Measurements from ENCODE around the gene GPC3.
"Not testable (repeated sequence)": the region's sequence is repeated elsewhere in the genome, so short reads cannot be mapped to it uniquely, and the experiment has no call there.

GPC3 gene

DNA sequence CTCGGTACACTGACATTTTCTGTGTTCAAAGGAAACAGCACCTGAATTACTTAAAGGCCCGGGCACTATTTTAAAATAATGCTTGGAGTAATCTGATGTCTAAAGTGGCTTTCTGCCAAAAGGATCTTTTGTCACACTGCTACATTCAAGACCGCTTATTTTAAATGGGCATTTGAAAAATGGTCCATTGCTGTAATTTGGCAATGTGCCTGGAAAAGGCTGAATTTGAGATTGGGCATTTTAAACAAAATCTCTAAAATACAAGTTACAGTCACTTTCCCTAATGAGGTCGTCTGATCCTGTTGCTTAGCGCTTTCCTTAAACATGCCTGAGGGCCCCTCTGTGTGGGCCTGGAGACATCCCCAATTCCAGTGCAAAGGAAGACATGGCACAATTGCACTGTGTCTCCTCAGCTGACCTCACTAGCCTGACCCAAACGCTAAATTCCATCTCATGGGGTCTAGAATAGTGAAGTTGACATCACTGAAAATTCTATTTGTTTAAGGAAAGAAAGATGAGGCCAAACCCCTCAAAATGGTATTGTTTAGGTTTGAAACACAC lies 214.2 kb downstream of the GPC3 start:
- H3K36me3 ChIP-seq (ENCODE audit: control insufficient read depth, insufficient read depth, low read length) = no peaks in the 10 kb centered on the region
- H3K27ac ChIP-seq (ENCODE audit: low read depth, low read length) = no peak overlapping the region
- no peaks in the 10 kb centered on the region for H3K27me3 ChIP-seq (ENCODE audit: control insufficient read depth, insufficient read depth, low read length)
- H3K9ac ChIP-seq (ENCODE audit: low read depth, low read length) = no peak overlapping the region
- H3K9me3 ChIP-seq (ENCODE audit: control insufficient read depth, insufficient read depth, low read length) = no peaks in the 10 kb centered on the region
- H3K4me1 ChIP-seq (ENCODE audit: control insufficient read depth, insufficient read depth, low read length) = peaks cover 6% of the 10 kb centered on the region; the same call in 1 of the 2 replicates
- no peak overlapping the region for H3K4me3 ChIP-seq (ENCODE audit: low read depth, low read length)

- H3K4me1 ChIP-seq (ENCODE audit: control insufficient read depth, insufficient read depth, low read length); H3K36me3 ChIP-seq (ENCODE audit: control insufficient read depth, insufficient read depth, low read length); H3K9ac ChIP-seq (ENCODE audit: low read depth, low read length); H3K27me3 ChIP-seq (ENCODE audit: control insufficient read depth, insufficient read depth, low read length); H3K4me3 ChIP-seq (ENCODE audit: low read depth, low read length); H3K9me3 ChIP-seq (ENCODE audit: control insufficient read depth, insufficient read depth, low read length); H3K27ac ChIP-seq (ENCODE audit: low read depth, low read length): not testable (repeated sequence)
These were observed 222.3 kb downstream of the GPC3 start for GRCh38 chrX:133762976-133763548.

GRCh38 chrX:133754657-133755056 lies 230.7 kb downstream of the GPC3 start:
- Histone ChIP-seq H3K27ac (ENCODE audit: low read depth, low read length) (no peak overlapping the region), H3K9me3 (ENCODE audit: control insufficient read depth, insufficient read depth, low read length) (no peaks in the 10 kb centered on the region), H3K36me3 (ENCODE audit: control insufficient read depth, insufficient read depth, low read length) (no peaks in the 10 kb centered on the region), H3K9ac (ENCODE audit: low read depth, low read length) (no peak overlapping the region), H3K27me3 (ENCODE audit: control insufficient read depth, insufficient read depth, low read length) (0 out of 2 replicates have a peak, but pooled peaks cover 4% of the 10 kb centered on the region), H3K4me3 (ENCODE audit: low read depth, low read length) (no peak overlapping the region), H3K4me1 (ENCODE audit: control insufficient read depth, insufficient read depth, low read length) (no peaks in the 10 kb centered on the region)

DNA sequence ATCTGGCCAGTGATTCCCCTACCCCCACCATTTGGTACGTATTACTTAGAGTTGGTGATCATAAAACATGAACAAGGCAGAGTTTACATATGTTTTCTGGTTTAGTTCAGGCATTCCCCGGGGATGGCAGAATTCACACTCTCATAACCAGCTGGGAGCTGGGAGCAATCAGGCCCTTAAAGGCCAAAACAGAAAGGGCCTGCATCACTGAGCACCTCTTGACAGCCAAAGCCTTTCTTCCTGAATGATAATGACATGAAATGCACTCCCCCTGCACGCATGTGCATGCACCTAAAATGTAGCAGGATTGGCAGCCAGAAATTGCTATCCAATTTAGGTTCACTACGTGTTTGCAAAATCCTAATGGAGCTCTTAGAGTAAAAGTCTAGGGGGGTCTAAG lies 235.4 kb downstream of the GPC3 start:
- Histone ChIP-seq H3K4me1 (ENCODE audit: control insufficient read depth, insufficient read depth, low read length) (no peaks in the 10 kb centered on the region; the same call in 1 of the 2 replicates), H3K9me3 (ENCODE audit: control insufficient read depth, insufficient read depth, low read length) (no peaks in the 10 kb centered on the region), H3K27me3 (ENCODE audit: control insufficient read depth, insufficient read depth, low read length) (no peaks in the 10 kb centered on the region), H3K9ac (ENCODE audit: low read depth, low read length) (no peak overlapping the region), H3K36me3 (ENCODE audit: control insufficient read depth, insufficient read depth, low read length) (no peaks in the 10 kb centered on the region), H3K4me3 (ENCODE audit: low read depth, low read length) (no peak overlapping the region), H3K27ac (ENCODE audit: low read depth, low read length) (no peak overlapping the region)

- Histone ChIP-seq H3K36me3 (ENCODE audit: control insufficient read depth, insufficient read depth, low read length) (no peaks in the 10 kb centered on the region), H3K9me3 (ENCODE audit: control insufficient read depth, insufficient read depth, low read length) (no peaks in the 10 kb centered on the region), H3K4me1 (ENCODE audit: control insufficient read depth, insufficient read depth, low read length) (no peaks in the 10 kb centered on the region; the same call in 1 of the 2 replicates), H3K27ac (ENCODE audit: low read depth, low read length) (no peak overlapping the region), H3K4me3 (ENCODE audit: low read depth, low read length) (no peak overlapping the region), H3K9ac (ENCODE audit: low read depth, low read length) (no peak overlapping the region), H3K27me3 (ENCODE audit: control insufficient read depth, insufficient read depth, low read length) (no peaks in the 10 kb centered on the region)
These were observed 236.0 kb downstream of the GPC3 start for GRCh38 chrX:133749370-133749769.

GRCh38 chrX:133747196-133747595 lies 238.2 kb downstream of the GPC3 start:
- Histone ChIP-seq H3K4me3 (ENCODE audit: low read depth, low read length) (no peak overlapping the region), H3K9me3 (ENCODE audit: control insufficient read depth, insufficient read depth, low read length) (no peaks in the 10 kb centered on the region), H3K27me3 (ENCODE audit: control insufficient read depth, insufficient read depth, low read length) (no peaks in the 10 kb centered on the region), H3K27ac (ENCODE audit: low read depth, low read length) (no peak overlapping the region), H3K36me3 (ENCODE audit: control insufficient read depth, insufficient read depth, low read length) (no peaks in the 10 kb centered on the region), H3K9ac (ENCODE audit: low read depth, low read length) (no peak overlapping the region), H3K4me1 (ENCODE audit: control insufficient read depth, insufficient read depth, low read length) (peaks cover 11% of the 10 kb centered on the region)

DNA sequence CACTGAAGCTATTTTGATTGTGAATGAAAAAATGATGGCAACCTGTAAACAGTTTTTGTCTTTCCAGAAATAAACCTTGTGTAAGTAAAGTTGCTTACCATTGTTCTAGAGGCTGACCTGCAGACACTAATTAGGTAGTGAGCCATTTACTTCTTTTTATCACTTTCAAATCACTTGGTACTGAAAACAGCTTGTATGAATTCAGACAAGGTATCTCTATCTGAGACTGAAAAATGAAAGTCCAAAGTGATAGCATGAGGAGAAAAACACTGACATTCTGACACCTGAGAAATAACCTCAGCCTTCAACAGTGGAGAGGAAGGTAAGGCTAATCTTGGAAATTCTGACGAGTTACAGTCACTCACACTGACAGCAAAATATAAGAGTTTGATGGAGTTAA lies 238.8 kb downstream of the GPC3 start:
- Histone ChIP-seq H3K9me3 (ENCODE audit: control insufficient read depth, insufficient read depth, low read length) (no peaks in the 10 kb centered on the region), H3K4me3 (ENCODE audit: low read depth, low read length) (no peak overlapping the region), H3K4me1 (ENCODE audit: control insufficient read depth, insufficient read depth, low read length) (peaks cover 13% of the 10 kb centered on the region), H3K36me3 (ENCODE audit: control insufficient read depth, insufficient read depth, low read length) (no peaks in the 10 kb centered on the region), H3K27ac (ENCODE audit: low read depth, low read length) (no peak overlapping the region), H3K9ac (ENCODE audit: low read depth, low read length) (no peak overlapping the region), H3K27me3 (ENCODE audit: control insufficient read depth, insufficient read depth, low read length) (no peaks in the 10 kb centered on the region)

- Histone ChIP-seq H3K4me1 (ENCODE audit: control insufficient read depth, insufficient read depth, low read length) (peaks cover 17% of the 10 kb centered on the region), H3K36me3 (ENCODE audit: control insufficient read depth, insufficient read depth, low read length) (no peaks in the 10 kb centered on the region), H3K4me3 (ENCODE audit: low read depth, low read length) (no peak overlapping the region), H3K27me3 (ENCODE audit: control insufficient read depth, insufficient read depth, low read length) (no peaks in the 10 kb centered on the region), H3K9ac (ENCODE audit: low read depth, low read length) (no peak overlapping the region), H3K9me3 (ENCODE audit: control insufficient read depth, insufficient read depth, low read length) (no peaks in the 10 kb centered on the region), H3K27ac (ENCODE audit: low read depth, low read length) (no peak overlapping the region)
These were observed 240.0 kb downstream of the GPC3 start for GRCh38 chrX:133745349-133745748.

DNA sequence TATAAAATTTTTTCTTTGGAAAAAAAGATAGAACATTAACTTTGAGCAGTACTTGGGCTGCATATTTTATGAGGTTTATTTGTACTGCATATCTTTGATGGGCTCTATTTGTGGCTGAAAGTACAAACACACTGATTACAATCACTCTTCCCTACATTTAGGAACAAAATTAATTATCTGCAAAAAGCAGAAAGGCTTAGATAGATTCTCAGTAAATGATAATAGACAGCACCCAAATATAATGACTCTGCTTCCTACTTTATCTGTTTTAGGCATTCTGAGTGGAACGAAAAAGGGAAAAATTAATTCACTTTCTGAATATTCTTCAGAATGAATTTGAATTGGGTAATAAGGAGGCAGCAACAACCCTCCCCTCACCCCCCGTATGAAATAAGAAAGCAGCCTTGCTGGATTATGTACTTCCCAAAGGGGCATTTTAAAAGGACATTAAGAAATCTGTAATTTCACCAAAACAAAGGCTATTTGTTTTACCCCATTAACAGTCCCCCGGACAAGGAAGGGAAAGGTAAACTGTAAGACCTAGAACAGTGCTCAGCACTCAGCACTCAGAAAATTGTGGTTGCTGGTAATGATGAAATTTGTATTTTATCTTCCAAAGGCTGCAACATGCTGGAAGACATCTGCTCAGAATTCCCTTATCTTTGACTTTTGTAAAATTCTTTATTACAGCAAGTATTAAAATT lies 242.6 kb downstream of the GPC3 start:
- H3K27ac ChIP-seq (ENCODE audit: low read depth, low read length) = no peak overlapping the region

GRCh38 chrX:133741303-133741702 lies 244.1 kb downstream of the GPC3 start:
- H3K9ac ChIP-seq (ENCODE audit: low read depth, low read length) = no peak overlapping the region
- no peak overlapping the region for H3K4me3 ChIP-seq (ENCODE audit: low read depth, low read length)
- H3K4me1 ChIP-seq (ENCODE audit: control insufficient read depth, insufficient read depth, low read length) = peaks cover 17% of the 10 kb centered on the region
- H3K36me3 ChIP-seq (ENCODE audit: control insufficient read depth, insufficient read depth, low read length) = no peaks in the 10 kb centered on the region
- H3K27me3 ChIP-seq (ENCODE audit: control insufficient read depth, insufficient read depth, low read length) = no peaks in the 10 kb centered on the region
- no peak overlapping the region for H3K27ac ChIP-seq (ENCODE audit: low read depth, low read length)
- no peaks in the 10 kb centered on the region for H3K9me3 ChIP-seq (ENCODE audit: control insufficient read depth, insufficient read depth, low read length)

More for the DNA sequence above, 242.6 kb downstream of the GPC3 start:
- Histone ChIP-seq H3K4me1 (ENCODE audit: control insufficient read depth, insufficient read depth, low read length) (peaks cover 17% of the 10 kb centered on the region), H3K9me3 (ENCODE audit: control insufficient read depth, insufficient read depth, low read length) (no peaks in the 10 kb centered on the region), H3K9ac (ENCODE audit: low read depth, low read length) (no peak overlapping the region), H3K27me3 (ENCODE audit: control insufficient read depth, insufficient read depth, low read length) (no peaks in the 10 kb centered on the region), H3K36me3 (ENCODE audit: control insufficient read depth, insufficient read depth, low read length) (no peaks in the 10 kb centered on the region), H3K4me3 (ENCODE audit: low read depth, low read length) (no peak overlapping the region)

GRCh38 chrX:133726642-133727041 lies 258.8 kb downstream of the GPC3 start:
- Histone ChIP-seq H3K27me3 (ENCODE audit: control insufficient read depth, insufficient read depth, low read length) (peaks cover 4% of the 10 kb centered on the region; the same call in 1 of the 2 replicates), H3K9me3 (ENCODE audit: control insufficient read depth, insufficient read depth, low read length) (no peaks in the 10 kb centered on the region), H3K4me3 (ENCODE audit: low read depth, low read length) (no peak overlapping the region), H3K9ac (ENCODE audit: low read depth, low read length) (no peak overlapping the region), H3K4me1 (ENCODE audit: control insufficient read depth, insufficient read depth, low read length) (peaks cover 8% of the 10 kb centered on the region; the same call in 1 of the 2 replicates), H3K27ac (ENCODE audit: low read depth, low read length) (no peak overlapping the region), H3K36me3 (ENCODE audit: control insufficient read depth, insufficient read depth, low read length) (no peaks in the 10 kb centered on the region)
